SU-DHL-6 (cell line): ENCODE measurements around the gene PALLD.

Experiments
- CTCF ChIP-seq: fragments of 200-600 bp; sonication (generic); IDR thresholded peaks from one replicate; pipeline ENCODE4 v1.5.1; 2017; ENCODE audit warnings: antibody characterized with exemption, mild to moderate bottlenecking, low read length, moderate library complexity; ENCODE audit not compliant: insufficient read depth, poor library complexity, severe bottlenecking
- EZH2phosphoT487 ChIP-seq: fragments of 200-600 bp; sonication (generic), shearing (Covaris generic); conservative IDR thresholded peaks from 2 replicates; pipeline ENCODE4 v1.6.1; 2018; ENCODE audit warnings: mild to moderate bottlenecking, antibody characterized with exemption, low read length, moderate library complexity, mixed read lengths

- TF ChIP-seq EZH2phosphoT487 (no peak), CTCF (no peak)
These were observed 427.8 kb downstream of the PALLD start for GRCh38 chr4:168924667-168925066.
